Tibial nerve (tissue), 3 donors: ENCODE measurements around the gene ZNF117.
"Not testable (repeated sequence)": the region's sequence is repeated elsewhere in the genome, so short reads cannot be mapped to it uniquely, and the experiment has no call there.

ENCODE experiments used
- POLR2A ChIP-seq, 2 donors: fragments of 450-650 bp; IDR thresholded peaks; one replicate each; pipeline ENCODE4 v1.6.1; 2017; ENCODE audit warnings: antibody characterized with exemption in 2 of 2, mild to moderate bottlenecking in 2 of 2, moderate library complexity in 2 of 2
- TF ChIP-seq, protein P1 (sequence below), 5 experiments: fragments of 200-600 bp in 3 of 5; fragments of 450-650 bp in 2 of 5; sonication (generic) in 3 of 5; IDR thresholded peaks; one replicate each; pipeline ENCODE4 v1.5.1; 2016 to 2019; ENCODE audit warnings: antibody characterized with exemption in 5 of 5, mild to moderate bottlenecking in 3 of 5, moderate library complexity in 2 of 5

DNA sequence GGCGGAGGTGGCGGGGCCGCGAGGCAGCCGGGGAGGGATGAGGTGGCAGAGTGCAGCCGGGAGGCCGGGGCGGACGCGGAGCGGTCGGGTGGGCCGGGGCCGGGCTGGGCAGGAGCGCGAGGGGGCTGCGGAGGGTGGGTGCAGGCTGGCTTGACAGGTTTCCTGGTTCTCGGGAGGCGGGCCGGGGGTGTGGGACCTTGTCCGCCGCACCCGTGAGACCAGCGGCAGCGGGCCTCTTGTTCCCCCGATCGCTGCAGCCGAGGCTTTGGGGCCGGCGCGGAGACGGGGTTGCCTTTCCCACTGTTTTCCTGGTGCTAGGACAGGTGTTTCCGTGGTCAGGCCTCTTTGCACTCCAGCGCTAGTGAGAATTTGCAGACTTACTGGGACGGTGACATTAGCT, 47.9 kb upstream of the ZNF117 start:
- TF ChIP-seq, protein P1, sequence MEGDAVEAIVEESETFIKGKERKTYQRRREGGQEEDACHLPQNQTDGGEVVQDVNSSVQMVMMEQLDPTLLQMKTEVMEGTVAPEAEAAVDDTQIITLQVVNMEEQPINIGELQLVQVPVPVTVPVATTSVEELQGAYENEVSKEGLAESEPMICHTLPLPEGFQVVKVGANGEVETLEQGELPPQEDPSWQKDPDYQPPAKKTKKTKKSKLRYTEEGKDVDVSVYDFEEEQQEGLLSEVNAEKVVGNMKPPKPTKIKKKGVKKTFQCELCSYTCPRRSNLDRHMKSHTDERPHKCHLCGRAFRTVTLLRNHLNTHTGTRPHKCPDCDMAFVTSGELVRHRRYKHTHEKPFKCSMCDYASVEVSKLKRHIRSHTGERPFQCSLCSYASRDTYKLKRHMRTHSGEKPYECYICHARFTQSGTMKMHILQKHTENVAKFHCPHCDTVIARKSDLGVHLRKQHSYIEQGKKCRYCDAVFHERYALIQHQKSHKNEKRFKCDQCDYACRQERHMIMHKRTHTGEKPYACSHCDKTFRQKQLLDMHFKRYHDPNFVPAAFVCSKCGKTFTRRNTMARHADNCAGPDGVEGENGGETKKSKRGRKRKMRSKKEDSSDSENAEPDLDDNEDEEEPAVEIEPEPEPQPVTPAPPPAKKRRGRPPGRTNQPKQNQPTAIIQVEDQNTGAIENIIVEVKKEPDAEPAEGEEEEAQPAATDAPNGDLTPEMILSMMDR (IDR thresholded peaks at IDR 0.05): not testable (repeated sequence)
- TF ChIP-seq POLR2A (IDR thresholded peaks at IDR 0.05): not testable (repeated sequence)
